ENCODE results near the gene ZNF507.
"Not testable (repeated sequence)": the region's sequence is repeated elsewhere in the genome, so short reads cannot be mapped to it uniquely, and the experiment has no call there.

ZNF507 gene

GRCh38 chr19:32372726-32373517 lies 27.5 kb downstream of the ZNF507 start:
- no peak for DNase-seq

GRCh38 chr19:32373585-32374295 lies 28.3 kb downstream of the ZNF507 start:
- DNase-seq, result no peak

- not testable (repeated sequence) for DNase-seq
Measured at GRCh38 chr19:32374362-32374761, 29.0 kb downstream of the ZNF507 start.

- not testable (repeated sequence) for DNase-seq
Measured at GRCh38 chr19:32377088-32377487, 31.7 kb downstream of the ZNF507 start.

- no peak for DNase-seq
Measured at GRCh38 chr19:32380269-32380668, 34.9 kb downstream of the ZNF507 start.

- DNase-seq, result no peak
Measured at GRCh38 chr19:32387701-32388392, 42.4 kb downstream of the ZNF507 start.

GRCh38 chr19:32388393-32388855 lies 43.0 kb downstream of the ZNF507 start:
- no peak for DNase-seq

- no peak for DNase-seq
Measured at GRCh38 chr19:32392901-32393300, 47.5 kb downstream of the ZNF507 start.

- no peak for DNase-seq
Measured at GRCh38 chr19:32396046-32396652, 50.7 kb downstream of the ZNF507 start.

- DNase-seq, result no peak
Measured at GRCh38 chr19:32397671-32398101, 52.3 kb downstream of the ZNF507 start.

GRCh38 chr19:32401992-32402391 lies 56.6 kb downstream of the ZNF507 start:
- DNase-seq, result no peak

GRCh38 chr19:32403291-32403995 lies 58.0 kb downstream of the ZNF507 start:
- DNase-seq, result no peak

- peak in 1 of 2 donors; percentile 21 for DNase-seq
Measured at GRCh38 chr19:32404213-32404932, 59.0 kb downstream of the ZNF507 start.

GRCh38 chr19:32404933-32405430 lies 59.6 kb downstream of the ZNF507 start:
- peak; percentile 33 to 38 for DNase-seq

- peak; percentile 94 to 95 for DNase-seq
Measured at GRCh38 chr19:32405431-32406160, 60.2 kb downstream of the ZNF507 start, which contains the start of gene DPY19L3. DPY19L3 (plus strand) TSS chr19:32405770; CDS start chr19:32408254, 2,484 bp downstream.

- DNase-seq, result no peak
Measured at GRCh38 chr19:32406161-32407003, 61.0 kb downstream of the ZNF507 start.

GRCh38 chr19:32407004-32407992 lies 61.9 kb downstream of the ZNF507 start:
- no peak for DNase-seq

- DNase-seq, result no peak
Measured at GRCh38 chr19:32415246-32415645, 69.8 kb downstream of the ZNF507 start.
